ENCODE measurements around the gene ABCB10.
"Not testable (repeated sequence)": the region's sequence is repeated elsewhere in the genome, so short reads cannot be mapped to it uniquely, and the experiment has no call there.

ABCB10 gene

DNA sequence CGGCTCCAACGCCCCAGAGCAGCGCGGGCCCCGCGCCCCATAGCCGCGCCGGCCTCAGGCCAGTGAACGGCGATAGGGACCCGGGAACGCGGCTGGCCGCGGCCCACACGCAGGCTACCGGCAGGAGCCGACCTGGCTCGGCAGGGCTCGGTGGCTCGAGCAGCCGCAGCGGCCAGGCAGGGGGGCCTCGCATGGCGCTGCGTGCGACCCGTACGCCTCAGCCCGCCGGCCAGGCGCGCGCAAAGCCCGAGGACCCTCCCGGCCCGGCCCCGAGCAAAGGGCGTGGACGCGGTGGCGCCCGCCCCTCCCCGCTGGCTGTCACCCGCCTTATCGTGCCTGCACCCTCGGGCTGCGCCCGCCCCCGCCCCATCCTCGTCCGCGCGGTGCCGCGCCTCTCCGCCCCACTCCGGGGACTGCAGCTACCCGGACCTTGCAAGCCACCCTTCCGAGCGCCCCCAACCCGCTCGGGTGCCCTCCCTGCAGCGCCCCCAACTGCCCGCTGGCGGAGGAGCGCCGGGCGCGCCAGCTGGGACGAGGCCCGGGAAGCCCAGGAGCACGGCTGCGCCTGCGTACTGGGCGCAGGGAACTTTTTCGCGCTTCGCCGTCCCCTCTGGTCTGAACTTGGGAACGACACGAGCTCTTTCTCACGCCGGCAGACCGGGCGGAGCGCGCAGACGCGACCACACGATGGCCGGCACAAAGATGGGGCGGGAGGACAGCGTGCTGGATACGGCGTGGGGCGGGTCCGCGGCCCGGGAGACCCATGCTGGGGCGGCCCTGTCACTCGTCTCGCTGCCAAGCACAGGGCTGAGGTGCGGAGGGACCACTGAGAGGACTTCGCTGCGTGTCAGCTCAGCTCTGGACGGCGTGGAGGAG, at the start of gene ABCB10:
TSS of gene ABCB10 (minus strand) at position 248 of the 876 bp plus-strand sequence. CDS start at position 193, 55 bp downstream.
- Histone ChIP-seq H3K4me3 (peak within 1 kb of the TSS; percentile 98), H3K27ac (peak within 1 kb of the TSS; percentile 88), H3K36me3 (0 out of 2 replicates have a peak, but pooled peaks cover 18% of the 10 kb centered on the region), H3K4me1 (peaks cover 42% of the 10 kb centered on the region), H3K9me3 (no peaks in the 10 kb centered on the region), H3K9ac (peak within 1 kb of the TSS; percentile 88), H3K4me2 (peak within 1 kb of the TSS; percentile 91), H3K27me3 (no peaks in the 10 kb centered on the region), H4K20me1 (peaks cover 45% of the 10 kb centered on the region)
- no peak for TF ChIP-seq Cebpa-rat (IDR thresholded peaks at IDR 0.05)

- Histone ChIP-seq H3K4me1 (no peaks in the 10 kb centered on the region), H3K9ac (no peak overlapping the region), H3K36me3 (peaks cover 90% of the 10 kb centered on the region), H3K27me3 (no peaks in the 10 kb centered on the region), H3K9me3 (no peaks in the 10 kb centered on the region), H3K4me2 (no peak overlapping the region), H4K20me1 (no peaks in the 10 kb centered on the region), H3K4me3 (no peak overlapping the region), H3K27ac (no peak overlapping the region)
- TF ChIP-seq Cebpa-rat (IDR thresholded peaks at IDR 0.05): no peak
Observed at GRCh38 chr1:229607370-229607769, 48.9 kb upstream of the ABCB10 start.

DNA sequence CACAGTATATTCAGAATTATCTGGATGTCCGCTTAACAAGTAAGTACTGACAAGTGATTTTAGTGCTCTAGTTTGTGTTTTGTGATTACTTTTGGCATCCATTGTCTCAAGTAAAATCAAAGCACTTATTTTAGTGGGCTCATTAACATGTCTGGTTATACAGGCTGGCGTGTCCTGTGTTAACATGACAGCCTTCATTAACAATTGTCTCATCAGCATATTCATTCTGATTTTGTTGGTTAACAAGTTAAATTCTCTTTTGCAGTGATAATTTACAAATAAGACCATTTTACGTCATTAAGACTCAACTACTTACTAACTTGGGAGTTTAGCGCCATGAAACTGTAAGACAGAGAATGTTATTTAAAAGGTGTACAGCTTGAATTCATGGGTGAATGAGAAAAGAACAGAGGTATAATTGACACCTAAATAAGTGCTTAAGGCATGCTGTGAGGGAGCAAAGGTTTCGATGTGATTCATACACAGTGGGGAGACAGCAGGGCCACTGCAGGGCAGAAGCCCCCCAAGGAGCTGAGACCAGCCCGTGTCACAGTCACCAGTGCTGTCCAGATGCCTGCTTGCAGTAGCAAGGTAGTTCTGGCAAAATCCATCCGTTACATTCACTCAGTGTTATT, 45.0 kb upstream of the ABCB10 start:
- TF ChIP-seq Cebpa-rat (IDR thresholded peaks at IDR 0.05): no peak
- Histone ChIP-seq H3K36me3 (peaks cover 83% of the 10 kb centered on the region), H4K20me1 (peaks cover 15% of the 10 kb centered on the region; the same call in 1 of the 2 replicates), H3K9ac (no peak overlapping the region), H3K4me3 (no peak overlapping the region), H3K4me2 (no peak overlapping the region), H3K9me3 (no peaks in the 10 kb centered on the region), H3K27me3 (no peaks in the 10 kb centered on the region), H3K27ac (no peak overlapping the region), H3K4me1 (no peaks in the 10 kb centered on the region)

GRCh38 chr1:229600229-229600628, 41.7 kb upstream of the ABCB10 start:
- Histone ChIP-seq H3K4me2 (no peak overlapping the region), H3K27me3 (no peaks in the 10 kb centered on the region), H3K36me3 (peaks cover 77% of the 10 kb centered on the region), H3K4me1 (no peaks in the 10 kb centered on the region), H3K9me3 (no peaks in the 10 kb centered on the region), H3K4me3 (no peak overlapping the region), H3K27ac (no peak overlapping the region), H3K9ac (no peak overlapping the region), H4K20me1 (peaks cover 35% of the 10 kb centered on the region)
- TF ChIP-seq Cebpa-rat (IDR thresholded peaks at IDR 0.05): no peak

DNA sequence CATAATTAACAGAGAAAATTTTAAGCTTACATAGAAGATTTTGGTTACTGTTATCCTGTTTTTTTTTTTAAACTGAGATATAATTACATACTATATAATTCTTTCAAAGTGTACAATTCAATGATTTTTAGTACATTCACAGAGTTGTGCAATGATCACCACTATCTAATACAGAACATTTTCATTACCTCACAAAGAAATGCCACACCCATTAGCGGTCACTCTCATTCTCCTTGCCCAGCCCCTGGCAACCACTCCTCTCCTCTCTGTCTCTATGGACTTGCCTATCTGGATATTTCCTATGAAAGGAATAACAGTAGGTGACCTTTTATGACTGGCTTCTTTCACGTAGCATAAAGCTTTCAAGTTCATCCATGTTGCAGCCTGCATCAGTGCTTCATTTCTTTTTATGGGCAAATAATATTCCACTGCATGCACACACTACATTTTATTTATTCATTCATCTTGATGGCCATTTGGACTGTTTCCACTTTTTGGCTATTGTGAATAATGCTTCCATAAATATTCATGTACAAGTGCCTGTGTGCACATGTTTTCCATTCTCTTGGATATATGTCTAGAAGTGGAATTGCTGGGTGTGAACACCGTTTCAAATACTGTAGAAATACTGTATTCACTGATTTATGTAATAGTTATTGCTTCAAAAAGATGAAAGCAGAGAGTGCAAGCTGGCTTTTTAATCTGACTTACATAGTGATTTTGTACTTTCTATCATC, 40.9 kb upstream of the ABCB10 start:
- Histone ChIP-seq H4K20me1 (peaks cover 43% of the 10 kb centered on the region), H3K27me3 (no peaks in the 10 kb centered on the region), H3K4me3 (no peak overlapping the region), H3K36me3 (peaks cover 77% of the 10 kb centered on the region), H3K4me2 (no peak overlapping the region), H3K27ac (no peak overlapping the region), H3K9me3 (no peaks in the 10 kb centered on the region), H3K4me1 (no peaks in the 10 kb centered on the region), H3K9ac (no peak overlapping the region)
- no peak for TF ChIP-seq Cebpa-rat (IDR thresholded peaks at IDR 0.05)

- H3K36me3 ChIP-seq: peaks cover 79% of the 10 kb centered on the region
Observed at GRCh38 chr1:229597877-229598276, 39.4 kb upstream of the ABCB10 start.

GRCh38 chr1:229596925-229597699, 38.6 kb upstream of the ABCB10 start:
- Histone ChIP-seq H3K4me2 (no peak overlapping the region), H3K4me1 (no peaks in the 10 kb centered on the region), H3K27ac (no peak overlapping the region), H3K36me3 (peaks cover 78% of the 10 kb centered on the region), H3K4me3 (no peak overlapping the region), H4K20me1 (peaks cover 52% of the 10 kb centered on the region), H3K9me3 (no peaks in the 10 kb centered on the region), H3K9ac (no peak overlapping the region), H3K27me3 (no peaks in the 10 kb centered on the region)
- TF ChIP-seq Cebpa-rat (IDR thresholded peaks at IDR 0.05): no peak

More at GRCh38 chr1:229597877-229598276, 39.4 kb upstream of the ABCB10 start:
- no peak overlapping the region for H3K4me3 ChIP-seq
- no peak overlapping the region for H3K9ac ChIP-seq
- TF ChIP-seq Cebpa-rat (IDR thresholded peaks at IDR 0.05): no peak
- H3K9me3 ChIP-seq: no peaks in the 10 kb centered on the region
- H3K4me1 ChIP-seq: no peaks in the 10 kb centered on the region
- no peaks in the 10 kb centered on the region for H3K27me3 ChIP-seq
- peaks cover 52% of the 10 kb centered on the region for H4K20me1 ChIP-seq
- no peak overlapping the region for H3K27ac ChIP-seq
- H3K4me2 ChIP-seq: no peak overlapping the region

GRCh38 chr1:229595876-229596275, 37.4 kb upstream of the ABCB10 start:
- Histone ChIP-seq H3K36me3 (peaks cover 66% of the 10 kb centered on the region), H4K20me1 (peaks cover 44% of the 10 kb centered on the region)
- not testable (repeated sequence) for H3K4me2 ChIP-seq, H3K27ac ChIP-seq, H3K9ac ChIP-seq, H3K4me3 ChIP-seq, H3K9me3 ChIP-seq, H3K27me3 ChIP-seq, H3K4me1 ChIP-seq
